ENCODE results near the gene NFATC1. TPM values are rescaled to one million over a fixed set of nuclear protein-coding genes. Genes with fewer than 3 reads are reported as not detected.

NFATC1 gene
- polyA plus RNA-seq, 1 of the 3 experiments (the other 2 are of a cell fraction) = 0.02 TPM

GRCh38 chr18:79491081-79491551 lies 95.4 kb downstream of the NFATC1 start:
- H3K4me3 ChIP-seq (ENCODE audit: low read depth in 2 of 2, low read length in 1 of 2) = no peak overlapping the region
- TF ChIP-seq RFX5 (IDR thresholded peaks at IDR 0.05; ENCODE audit: low read length) (no peak), EZH2phosphoT487 (IDR thresholded peaks at IDR 0.05; ENCODE audit: borderline replicate concordance, low read depth) (no peak), GATA2 (CRISPR knock-in tag; IDR thresholded peaks at IDR 0.05) (no peak), MAX (IDR thresholded peaks at IDR 0.05; ENCODE audit: low read depth) (no peak), NRF1 (IDR thresholded peaks at IDR 0.05; ENCODE audit: low read depth, low read length) (no peak), GABPA (IDR thresholded peaks at IDR 0.05; ENCODE audit: low read depth) (no peak), PBX3 (IDR thresholded peaks at IDR 0.05) (no peak), POLR2AphosphoS5 (IDR thresholded peaks at IDR 0.05; ENCODE audit: low read depth, low read length) (no peak), CHD2 (IDR thresholded peaks at IDR 0.05; ENCODE audit: low read length, partially characterized antibody) (no peak), FOXM1 (IDR thresholded peaks at IDR 0.05; ENCODE audit: low read depth) (no peak), RXRA (IDR thresholded peaks at IDR 0.05; ENCODE audit: borderline replicate concordance, low read depth) (no peak), USF1 (IDR thresholded peaks at IDR 0.05; ENCODE audit: borderline replicate concordance, low read depth) (no peak), ELF1 (IDR thresholded peaks at IDR 0.05) (no peak), ZBTB33 (IDR thresholded peaks at IDR 0.05; ENCODE audit: borderline replicate concordance, low read depth) (no peak)
- no peak for DNase-seq
- H3K4me2 ChIP-seq = no peak overlapping the region
- ChIA-PET POLR2A (no interaction called here), CTCF (no interaction called here)
- no peak overlapping the region for H2AFZ ChIP-seq (ENCODE audit: low read depth)
- 37% methylated on average over 19 of the region's 19 CpGs for WGBS (ENCODE audit: low lambda C conversion rate)
- no peak overlapping the region for H3K9ac ChIP-seq
- H3K9me2 ChIP-seq = no peaks in the 10 kb centered on the region
- no peaks in the 10 kb centered on the region for H3K79me2 ChIP-seq (ENCODE audit: insufficient read depth)
- no peaks in the 10 kb centered on the region for H3K4me1 ChIP-seq (ENCODE audit: control insufficient read depth in 1 of 2, insufficient read depth in 2 of 2, low read depth in 1 of 2, low read length in 1 of 2)
- H3F3A ChIP-seq (replicated peaks; ENCODE audit: insufficient read depth) = no peaks in the 10 kb centered on the region
- no peaks in the 10 kb centered on the region for H4K20me1 ChIP-seq (ENCODE audit: insufficient read depth)
- peaks cover 75% of the 10 kb centered on the region for H3K27me3 ChIP-seq (ENCODE audit: insufficient read depth)
- H3K9me3 ChIP-seq = no peaks in the 10 kb centered on the region
- no peak overlapping the region for H3K27ac ChIP-seq (ENCODE audit: low read depth in 2 of 2, low read length in 1 of 2)
- no peaks in the 10 kb centered on the region for H3K36me3 ChIP-seq (replicated peaks in 1 of 2; ENCODE audit: control insufficient read depth in 1 of 2, insufficient read depth in 2 of 2, low read length in 1 of 2)

- no peaks in the 10 kb centered on the region for H4K20me1 ChIP-seq (ENCODE audit: insufficient read depth)
- CTCF ChIA-PET = no interaction called here
- no peaks in the 10 kb centered on the region for H3K79me2 ChIP-seq (ENCODE audit: insufficient read depth)
- H3K9me2 ChIP-seq = no peaks in the 10 kb centered on the region
- TF ChIP-seq CHD2 (IDR thresholded peaks at IDR 0.05; ENCODE audit: low read length, partially characterized antibody) = no peak
- no peak for TF ChIP-seq TAF1 (IDR thresholded peaks at IDR 0.05; ENCODE audit: borderline replicate concordance, low read depth, low read length)
- TF ChIP-seq FOXJ3 (CRISPR knock-in tag; IDR thresholded peaks at IDR 0.05) = no peak
- no peak for TF ChIP-seq SMC3 (IDR thresholded peaks at IDR 0.05; ENCODE audit: low read depth, low read length)
- no peak for TF ChIP-seq GABPA (IDR thresholded peaks at IDR 0.05; ENCODE audit: low read depth)
- TF ChIP-seq ELF1 (IDR thresholded peaks at IDR 0.05) = no peak
- TF ChIP-seq USF1 (IDR thresholded peaks at IDR 0.05; ENCODE audit: borderline replicate concordance, low read depth) = no peak
- TF ChIP-seq TCF12 (IDR thresholded peaks at IDR 0.05) = no peak
- no peak for TF ChIP-seq YY1 (IDR thresholded peaks at IDR 0.05; ENCODE audit: low read depth)
- TF ChIP-seq GATA2 (CRISPR knock-in tag; IDR thresholded peaks at IDR 0.05) = no peak
- TF ChIP-seq NRF1 (IDR thresholded peaks at IDR 0.05; ENCODE audit: low read depth, low read length) = no peak
- no peak for TF ChIP-seq RFX5 (IDR thresholded peaks at IDR 0.05; ENCODE audit: low read length)
- no peak for TF ChIP-seq RCOR1 (IDR thresholded peaks at IDR 0.05; ENCODE audit: low read length)
- no peak for TF ChIP-seq MAX (IDR thresholded peaks at IDR 0.05; ENCODE audit: low read depth)
- no peak for TF ChIP-seq MEF2A (IDR thresholded peaks at IDR 0.05; ENCODE audit: borderline replicate concordance, low read depth)
- no peak for TF ChIP-seq NFIC (IDR thresholded peaks at IDR 0.05; ENCODE audit: borderline replicate concordance)
- no peak for TF ChIP-seq EZH2phosphoT487 (IDR thresholded peaks at IDR 0.05; ENCODE audit: borderline replicate concordance, low read depth)
- POLR2A ChIA-PET = no interaction called here
- WGBS (ENCODE audit: low lambda C conversion rate) = 74% methylated on average over 40 of the region's 65 CpGs
- peaks cover 59% of the 10 kb centered on the region for H3K27me3 ChIP-seq (ENCODE audit: insufficient read depth)
- H3K9ac ChIP-seq = no peak overlapping the region
- H2AFZ ChIP-seq (ENCODE audit: low read depth) = no peak overlapping the region
- 0 out of 2 replicates have a peak, but pooled peaks cover 2% of the 10 kb centered on the region for H3K9me3 ChIP-seq
- H3F3A ChIP-seq (replicated peaks; ENCODE audit: insufficient read depth) = no peaks in the 10 kb centered on the region
- no peaks in the 10 kb centered on the region for H3K4me1 ChIP-seq (ENCODE audit: control insufficient read depth in 1 of 2, insufficient read depth in 2 of 2, low read depth in 1 of 2, low read length in 1 of 2)
- DNase-seq = no peak
- H3K27ac ChIP-seq (ENCODE audit: low read depth in 2 of 2, low read length in 1 of 2) = no peak overlapping the region
- no peaks in the 10 kb centered on the region for H3K36me3 ChIP-seq (replicated peaks in 1 of 2; ENCODE audit: control insufficient read depth in 1 of 2, insufficient read depth in 2 of 2, low read length in 1 of 2)
- no peak overlapping the region for H3K4me3 ChIP-seq (ENCODE audit: low read depth in 2 of 2, low read length in 1 of 2)
- no peak overlapping the region for H3K4me2 ChIP-seq
These were observed 97.6 kb downstream of the NFATC1 start for GRCh38 chr18:79493211-79493800.
